ENCODE data around the gene NET1. TPM values are rescaled to one million over a fixed set of nuclear protein-coding genes. Genes with fewer than 3 reads are reported as not detected.

The NET1 gene
- total and polyA plus RNA-seq, 2 donors: 54.0 to 108 TPM

DNA sequence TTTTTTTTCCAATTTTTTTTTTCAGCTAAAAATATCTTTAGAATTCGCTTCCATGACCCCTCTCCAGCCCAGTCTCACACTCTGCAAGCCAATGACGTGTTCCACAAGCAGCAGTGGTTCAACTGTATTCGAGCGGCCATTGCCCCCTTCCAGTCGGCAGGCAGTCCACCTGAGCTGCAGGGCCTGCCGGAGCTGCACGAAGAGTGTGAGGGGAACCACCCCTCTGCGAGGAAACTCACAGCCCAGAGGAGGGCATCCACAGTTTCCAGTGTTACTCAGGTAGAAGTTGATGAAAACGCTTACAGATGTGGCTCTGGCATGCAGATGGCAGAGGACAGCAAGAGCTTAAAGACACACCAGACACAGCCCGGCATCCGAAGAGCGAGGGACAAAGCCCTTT, 44.2 kb downstream of the NET1 start:
- Histone ChIP-seq H3K4me1 (ENCODE audit: insufficient read depth) (no peaks in the 10 kb centered on the region), H3K4me3 (ENCODE audit: low read depth, low read length) (no peak overlapping the region), H3K27ac (ENCODE audit: low read depth) (no peak overlapping the region), H3K36me3 (ENCODE audit: insufficient read depth) (peaks cover 2% of the 10 kb centered on the region)
- no peak for DNase-seq (ENCODE audit: extremely low spot score)
- 87% methylated on average over 12 of the region's 12 CpGs for WGBS

GRCh38 chr10:5457741-5458140, 45.4 kb downstream of the NET1 start:
- no peak for DNase-seq (ENCODE audit: extremely low spot score)
- Histone ChIP-seq H3K4me1 (ENCODE audit: insufficient read depth) (peaks cover 2% of the 10 kb centered on the region), H3K27ac (ENCODE audit: low read depth) (no peak overlapping the region), H3K4me3 (ENCODE audit: low read depth, low read length) (no peak overlapping the region), H3K36me3 (ENCODE audit: insufficient read depth) (peaks cover 2% of the 10 kb centered on the region)
- 86% methylated on average over 3 of the region's 3 CpGs for WGBS

- no peaks in the 10 kb centered on the region for H3K36me3 ChIP-seq (ENCODE audit: insufficient read depth)
- DNase-seq (ENCODE audit: extremely low spot score): no peak
- H3K4me1 ChIP-seq (ENCODE audit: insufficient read depth): peaks cover 2% of the 10 kb centered on the region
- H3K27ac ChIP-seq (ENCODE audit: low read depth): no peak overlapping the region
- H3K4me3 ChIP-seq (ENCODE audit: low read depth, low read length): no peak overlapping the region
- WGBS: 96% methylated on average over 1 of the region's 1 CpG
Measured at GRCh38 chr10:5458425-5458824, 46.1 kb downstream of the NET1 start.

DNA sequence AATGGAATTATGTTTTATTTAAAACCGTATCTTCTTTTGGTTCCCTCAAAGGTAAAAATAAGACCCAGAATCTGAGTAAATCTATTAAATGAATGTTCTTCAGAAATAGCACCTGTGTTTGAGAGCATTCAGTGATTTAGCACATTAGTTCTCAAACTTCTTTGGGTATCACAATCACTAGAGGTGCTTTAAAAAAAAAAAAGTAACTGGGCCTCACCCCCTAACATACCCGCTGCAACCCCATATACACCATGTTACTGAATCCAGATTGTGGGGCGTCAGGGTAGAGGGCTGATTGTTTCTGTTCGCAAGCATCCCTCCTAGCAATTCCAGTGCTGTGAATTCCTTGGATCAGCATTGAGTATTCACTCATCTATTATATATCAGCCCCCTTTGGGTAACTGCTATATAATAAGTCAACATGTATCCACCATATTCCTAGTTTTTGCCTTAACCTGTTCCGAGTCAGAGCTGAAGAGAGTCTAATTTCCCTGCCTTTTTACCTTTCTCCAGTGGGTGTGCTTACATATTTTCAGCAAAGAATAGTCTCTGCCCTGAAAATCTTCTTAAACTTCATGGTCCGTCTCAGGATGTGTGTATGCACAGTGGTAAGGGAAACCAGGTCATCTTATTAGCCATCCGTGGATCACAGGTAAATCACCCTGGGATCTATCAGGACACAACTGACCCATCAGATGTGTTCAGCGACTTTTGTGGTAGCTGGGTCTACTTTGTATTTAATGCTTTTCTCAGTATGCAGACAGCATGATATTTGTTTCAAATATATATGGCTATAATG, 46.8 kb downstream of the NET1 start:
- no peak for DNase-seq (ENCODE audit: extremely low spot score)
- Histone ChIP-seq H3K27ac (ENCODE audit: low read depth) (no peak overlapping the region), H3K4me1 (ENCODE audit: insufficient read depth) (peaks cover 2% of the 10 kb centered on the region), H3K36me3 (ENCODE audit: insufficient read depth) (no peaks in the 10 kb centered on the region), H3K4me3 (ENCODE audit: low read depth, low read length) (no peak overlapping the region)
- 92% methylated on average over 8 of the region's 8 CpGs for WGBS

- no peak for DNase-seq (ENCODE audit: extremely low spot score)
- WGBS: 86% methylated on average over 14 of the region's 14 CpGs
- Histone ChIP-seq H3K36me3 (ENCODE audit: insufficient read depth) (no peaks in the 10 kb centered on the region), H3K27ac (ENCODE audit: low read depth) (no peak overlapping the region), H3K4me1 (ENCODE audit: insufficient read depth) (peaks cover 2% of the 10 kb centered on the region), H3K4me3 (ENCODE audit: low read depth, low read length) (no peak overlapping the region)
Measured at GRCh38 chr10:5460468-5461202, 48.3 kb downstream of the NET1 start.

- no peak overlapping the region for H3K4me3 ChIP-seq (ENCODE audit: low read depth, low read length)
- H3K4me1 ChIP-seq (ENCODE audit: insufficient read depth): peaks cover 2% of the 10 kb centered on the region
- 77% methylated on average over 4 of the region's 4 CpGs for WGBS
- H3K36me3 ChIP-seq (ENCODE audit: insufficient read depth): no peaks in the 10 kb centered on the region
- DNase-seq (ENCODE audit: extremely low spot score): no peak
- H3K27ac ChIP-seq (ENCODE audit: low read depth): no peak overlapping the region
Measured at GRCh38 chr10:5461203-5461588, 48.8 kb downstream of the NET1 start.

DNA sequence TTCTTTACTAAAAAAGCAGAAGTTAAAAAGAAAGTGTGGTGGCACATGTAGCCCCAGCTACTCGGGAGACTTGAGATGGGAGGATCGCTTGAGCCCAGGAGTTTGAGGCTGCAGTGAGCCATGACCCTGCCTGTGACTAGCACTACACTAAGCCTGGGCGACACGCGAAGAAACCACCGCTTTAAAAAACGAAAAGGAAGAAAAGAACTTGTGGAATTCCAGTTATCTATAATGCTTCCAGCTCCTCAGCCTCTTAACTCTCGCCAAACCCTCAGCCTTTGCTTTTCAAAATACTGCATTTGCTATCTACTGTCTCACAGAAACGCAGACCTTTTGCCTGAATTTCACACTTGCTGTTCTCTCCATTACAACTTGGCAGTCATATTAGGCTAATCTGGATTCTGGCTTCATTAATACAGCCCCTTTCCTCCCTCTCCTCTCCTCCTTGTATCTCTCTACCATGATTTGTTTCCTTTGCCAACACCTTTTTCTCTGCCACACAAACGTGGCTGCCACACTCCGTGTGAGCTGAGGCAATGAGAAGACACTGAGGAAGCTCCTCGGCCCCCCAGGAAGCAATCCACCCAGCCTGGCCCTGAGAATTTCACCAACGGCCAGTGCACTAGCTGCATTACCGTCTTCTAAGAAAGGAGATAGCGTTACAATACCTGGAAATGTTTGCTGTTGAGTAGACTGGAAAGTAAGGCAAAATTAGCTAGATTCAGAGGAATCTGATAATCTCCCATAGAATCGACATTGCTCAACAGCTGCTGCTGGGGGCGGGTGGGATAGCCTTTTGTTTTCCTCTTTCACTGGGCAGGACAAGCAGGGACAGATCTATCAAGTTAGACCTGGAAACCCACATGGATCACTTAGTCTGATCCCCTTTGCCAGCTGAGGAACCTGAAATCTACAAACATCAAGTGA, 49.8 kb downstream of the NET1 start:
- 33% methylated on average over 17 of the region's 17 CpGs for WGBS
- no peaks in the 10 kb centered on the region for H3K36me3 ChIP-seq (ENCODE audit: insufficient read depth)
- H3K4me1 ChIP-seq (ENCODE audit: insufficient read depth): peaks cover 2% of the 10 kb centered on the region
- DNase-seq (ENCODE audit: extremely low spot score): no peak
- H3K27ac ChIP-seq (ENCODE audit: low read depth): no peak overlapping the region
- no peak overlapping the region for H3K4me3 ChIP-seq (ENCODE audit: low read depth, low read length)

- Histone ChIP-seq H3K27ac (ENCODE audit: low read depth) (no peak overlapping the region), H3K4me3 (ENCODE audit: low read depth, low read length) (no peak overlapping the region), H3K4me1 (ENCODE audit: insufficient read depth) (peaks cover 2% of the 10 kb centered on the region), H3K36me3 (ENCODE audit: insufficient read depth) (no peaks in the 10 kb centered on the region)
- no peak for DNase-seq (ENCODE audit: extremely low spot score)
- 78% methylated on average over 7 of the region's 7 CpGs for WGBS
Measured at GRCh38 chr10:5462841-5463293, 50.5 kb downstream of the NET1 start.

DNA sequence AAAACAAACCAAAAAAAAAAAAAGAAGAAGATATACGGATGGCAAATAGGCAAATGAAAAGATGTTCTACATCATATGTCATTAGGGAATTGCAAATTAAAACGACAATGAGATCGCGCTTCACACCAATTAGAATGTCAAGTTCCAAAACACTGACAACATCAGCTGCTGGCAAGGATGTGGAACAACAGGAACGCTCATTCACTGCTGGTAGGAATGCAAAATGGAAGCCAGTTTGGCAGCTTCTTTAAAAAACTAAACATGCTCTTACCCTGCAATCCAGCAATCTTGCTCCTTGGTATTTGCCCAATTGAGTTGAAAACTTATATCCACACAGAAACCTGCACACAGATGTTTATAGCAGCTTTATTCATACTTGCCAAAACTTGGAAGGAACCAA, 52.2 kb downstream of the NET1 start:
- Histone ChIP-seq H3K36me3 (ENCODE audit: insufficient read depth) (no peaks in the 10 kb centered on the region), H3K4me3 (ENCODE audit: low read depth, low read length) (no peak overlapping the region), H3K4me1 (ENCODE audit: insufficient read depth) (peaks cover 2% of the 10 kb centered on the region), H3K27ac (ENCODE audit: low read depth) (no peak overlapping the region)
- 48% methylated on average over 5 of the region's 5 CpGs for WGBS
- DNase-seq (ENCODE audit: extremely low spot score): no peak

DNA sequence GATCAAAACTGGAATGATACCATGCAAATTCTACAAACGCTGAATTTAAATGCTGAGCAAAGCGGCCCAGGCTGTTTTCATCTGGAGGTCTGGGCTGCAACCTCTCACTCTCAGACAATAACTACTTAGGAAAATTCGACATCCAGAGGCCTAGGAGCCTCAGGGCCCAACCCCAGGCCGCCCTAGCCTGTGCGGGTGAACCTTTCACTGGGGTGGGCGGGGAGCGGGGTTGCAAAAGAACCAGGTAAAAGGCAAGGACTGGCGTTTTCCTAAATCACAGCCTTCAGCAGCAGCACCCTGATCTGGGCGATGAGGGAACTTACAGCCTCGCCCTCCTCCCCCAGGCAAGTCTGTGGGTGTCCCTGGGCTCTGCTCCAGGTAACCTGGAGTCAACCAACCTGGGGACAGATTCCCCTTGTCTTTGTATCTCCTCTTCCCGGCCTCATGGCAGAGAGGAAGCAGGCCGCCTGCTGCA, 53.7 kb downstream of the NET1 start:
- 45% methylated on average over 12 of the region's 12 CpGs for WGBS
- Histone ChIP-seq H3K36me3 (ENCODE audit: insufficient read depth) (no peaks in the 10 kb centered on the region), H3K4me1 (ENCODE audit: insufficient read depth) (peaks cover 2% of the 10 kb centered on the region), H3K4me3 (ENCODE audit: low read depth, low read length) (no peak overlapping the region), H3K27ac (ENCODE audit: low read depth) (peak overlapping the region; percentile 66)
- no peak for DNase-seq (ENCODE audit: extremely low spot score)

DNA sequence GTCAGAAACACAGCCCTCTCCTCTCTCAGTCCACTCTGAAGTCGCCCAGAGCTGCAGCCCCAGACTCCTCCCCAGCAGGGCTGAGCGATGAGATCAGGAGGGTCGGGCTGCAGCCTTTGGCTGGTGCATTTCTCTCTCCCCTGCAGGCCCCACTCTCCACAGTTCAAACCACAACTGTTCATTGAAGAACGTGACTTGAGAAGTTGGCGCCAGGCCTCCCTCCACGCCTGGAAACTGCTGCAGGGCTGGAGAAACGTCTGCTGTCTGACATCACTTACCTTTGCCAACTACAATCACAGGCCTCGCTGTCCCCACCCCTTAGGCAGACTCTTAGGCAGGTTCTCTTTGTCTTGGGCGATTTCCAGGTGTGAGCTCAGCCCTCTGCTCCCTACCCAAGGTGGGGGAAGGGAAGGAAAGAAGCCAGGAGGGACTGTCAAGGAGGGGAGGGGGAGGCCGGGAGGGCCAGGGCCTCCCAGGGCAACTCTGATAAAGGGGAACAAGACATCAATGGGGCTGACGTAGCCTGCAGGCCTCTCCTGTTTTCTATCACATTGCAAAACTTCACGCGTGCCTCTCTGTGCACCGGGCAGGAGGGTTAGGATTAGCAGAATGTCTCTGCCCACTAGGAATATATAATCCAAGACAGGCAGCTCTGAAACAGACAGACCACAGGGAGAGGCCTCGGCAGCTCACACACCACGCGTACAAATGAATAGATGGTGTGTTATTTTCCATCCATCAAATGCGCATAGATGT, 54.3 kb downstream of the NET1 start:
- WGBS: 29% methylated on average over 18 of the region's 18 CpGs
- peak; percentile 92 for DNase-seq (ENCODE audit: extremely low spot score)
- Histone ChIP-seq H3K36me3 (ENCODE audit: insufficient read depth) (no peaks in the 10 kb centered on the region), H3K4me1 (ENCODE audit: insufficient read depth) (peaks cover 2% of the 10 kb centered on the region), H3K4me3 (ENCODE audit: low read depth, low read length) (no peak overlapping the region), H3K27ac (ENCODE audit: low read depth) (peak overlapping the region; percentile 66)

GRCh38 chr10:5467207-5467535, 54.8 kb downstream of the NET1 start:
- DNase-seq (ENCODE audit: extremely low spot score): no peak
- Histone ChIP-seq H3K4me3 (ENCODE audit: low read depth, low read length) (no peak overlapping the region), H3K27ac (ENCODE audit: low read depth) (no peak overlapping the region), H3K4me1 (ENCODE audit: insufficient read depth) (no peaks in the 10 kb centered on the region), H3K36me3 (ENCODE audit: insufficient read depth) (no peaks in the 10 kb centered on the region)
- 48% methylated on average over 8 of the region's 8 CpGs for WGBS
